ENCODE data around the gene DOK4.

DOK4 gene

GRCh38 chr16:57485091-57485915, 990 bp downstream of the DOK4 start:
- no peak overlapping the region for H3K23ac ChIP-seq (ENCODE audit: low read length in 2 of 2)
- DNase-seq: no peak
- 44% methylated on average over 14 of the region's 14 CpGs for WGBS

GRCh38 chr16:57484515-57485005, 1.7 kb downstream of the DOK4 start:
- H3K23ac ChIP-seq (ENCODE audit: low read length in 2 of 2): no peak overlapping the region
- no peak overlapping the region for H3K9ac ChIP-seq (ENCODE audit: low read length)
- H3K4ac ChIP-seq (ENCODE audit: low read depth in 1 of 2, low read length in 2 of 2): no peak overlapping the region
- 65% methylated on average over 8 of the region's 8 CpGs for WGBS
- no peaks in the 10 kb centered on the region for H3K27me3 ChIP-seq (ENCODE audit: control insufficient read depth in 1 of 2, insufficient read depth in 1 of 2, low read length in 2 of 2)
- H2BK12ac ChIP-seq (ENCODE audit: low read length in 2 of 2): no peak overlapping the region
- peaks cover 20% of the 10 kb centered on the region for H3K79me1 ChIP-seq (replicated peaks; ENCODE audit: low read length, poor library complexity, severe bottlenecking)
- peak overlapping the region; percentile 12 for H2AK5ac ChIP-seq (ENCODE audit: low read length, severe bottlenecking)
- H3K14ac ChIP-seq (ENCODE audit: low read length in 2 of 2): no peak overlapping the region
- H3K4me2 ChIP-seq (ENCODE audit: low read length, poor library complexity, severe bottlenecking): no peak overlapping the region
- no peak overlapping the region for H4K91ac ChIP-seq (ENCODE audit: low read length)
- H2AFZ ChIP-seq (ENCODE audit: low read depth, low read length): no peak overlapping the region
- no peak overlapping the region for H2BK5ac ChIP-seq (ENCODE audit: low read depth, low read length, poor library complexity, severe bottlenecking)
- DNase-seq: no peak
- no peaks in the 10 kb centered on the region for H3K9me3 ChIP-seq (ENCODE audit: control insufficient read depth, low read length)
- H3K18ac ChIP-seq (ENCODE audit: low read depth in 1 of 2, low read length in 2 of 2): no peak overlapping the region
- peaks cover 0 to 5% of the 10 kb centered on the region in 2 experiments for H3K36me3 ChIP-seq (ENCODE audit: control insufficient read depth in 1 of 2, insufficient read depth in 2 of 2, low read depth in 1 of 2, low read length in 2 of 2)
- H3K27ac ChIP-seq (ENCODE audit: low read length, poor library complexity, severe bottlenecking): no peak overlapping the region
- no peak overlapping the region for H3K4me3 ChIP-seq (ENCODE audit: insufficient read depth in 1 of 2, low read depth in 1 of 2, low read length in 2 of 2)
- H3K4me1 ChIP-seq (ENCODE audit: control insufficient read depth, insufficient read depth, low read depth, low read length): peaks cover 41% of the 10 kb centered on the region
- no peak overlapping the region for H2BK15ac ChIP-seq (ENCODE audit: low read depth, poor library complexity, severe bottlenecking)
- no peak overlapping the region for H4K8ac ChIP-seq (ENCODE audit: low read length)
- no peak overlapping the region for H2BK120ac ChIP-seq (ENCODE audit: low read depth, low read length)

More at GRCh38 chr16:57485091-57485915, 990 bp downstream of the DOK4 start:
- Histone ChIP-seq H2BK5ac (ENCODE audit: low read depth, low read length, poor library complexity, severe bottlenecking) (no peak overlapping the region), H3K14ac (ENCODE audit: low read length in 2 of 2) (peak overlapping the region in 1 of 2 experiments; percentile 85), H3K27me3 (ENCODE audit: control insufficient read depth in 1 of 2, insufficient read depth in 1 of 2, low read length in 2 of 2) (no peaks in the 10 kb centered on the region), H3K36me3 (ENCODE audit: control insufficient read depth in 1 of 2, insufficient read depth in 2 of 2, low read depth in 1 of 2, low read length in 2 of 2) (peaks cover 0 to 5% of the 10 kb centered on the region in 2 experiments), H3K27ac (ENCODE audit: low read length, poor library complexity, severe bottlenecking) (no peak overlapping the region), H2AFZ (ENCODE audit: low read depth, low read length) (peak overlapping the region; percentile 46), H3K79me1 (replicated peaks; ENCODE audit: low read length, poor library complexity, severe bottlenecking) (peaks cover 20% of the 10 kb centered on the region), H3K9ac (ENCODE audit: low read length) (peak overlapping the region; percentile 89), H2BK12ac (ENCODE audit: low read length in 2 of 2) (peak overlapping the region in 1 of 2 experiments; percentile 12), H2AK5ac (ENCODE audit: low read length, severe bottlenecking) (peak overlapping the region; percentile 12), H3K4me2 (ENCODE audit: low read length, poor library complexity, severe bottlenecking) (peak overlapping the region; percentile 83), H4K91ac (ENCODE audit: low read length) (peak overlapping the region; percentile 14), H3K18ac (ENCODE audit: low read depth in 1 of 2, low read length in 2 of 2) (peak overlapping the region; percentile 23 to 62), H2BK15ac (ENCODE audit: low read depth, poor library complexity, severe bottlenecking) (peak overlapping the region; percentile 55), H3K4me1 (ENCODE audit: control insufficient read depth, insufficient read depth, low read depth, low read length) (peaks cover 35% of the 10 kb centered on the region), H2BK120ac (ENCODE audit: low read depth, low read length) (no peak overlapping the region), H3K4ac (ENCODE audit: low read depth in 1 of 2, low read length in 2 of 2) (peak overlapping the region in 1 of 2 experiments; percentile 29), H3K9me3 (ENCODE audit: control insufficient read depth, low read length) (no peaks in the 10 kb centered on the region), H3K4me3 (ENCODE audit: insufficient read depth in 1 of 2, low read depth in 1 of 2, low read length in 2 of 2) (peak overlapping the region; percentile 66 to 87), H4K8ac (ENCODE audit: low read length) (peak overlapping the region; percentile 59)

GRCh38 chr16:57483725-57484514, 2.4 kb downstream of the DOK4 start:
- Histone ChIP-seq H3K9me3 (ENCODE audit: control insufficient read depth, low read length) (no peaks in the 10 kb centered on the region), H3K36me3 (ENCODE audit: control insufficient read depth in 1 of 2, insufficient read depth in 2 of 2, low read depth in 1 of 2, low read length in 2 of 2) (peaks cover 0 to 9% of the 10 kb centered on the region in 2 experiments), H3K23ac (ENCODE audit: low read length in 2 of 2) (no peak overlapping the region), H3K4me1 (ENCODE audit: control insufficient read depth, insufficient read depth, low read depth, low read length) (peaks cover 47% of the 10 kb centered on the region), H3K27me3 (ENCODE audit: control insufficient read depth in 1 of 2, insufficient read depth in 1 of 2, low read length in 2 of 2) (no peaks in the 10 kb centered on the region), H2BK15ac (ENCODE audit: low read depth, poor library complexity, severe bottlenecking) (peak overlapping the region; percentile 12), H2BK5ac (ENCODE audit: low read depth, low read length, poor library complexity, severe bottlenecking) (no peak overlapping the region), H3K14ac (ENCODE audit: low read length in 2 of 2) (no peak overlapping the region), H4K91ac (ENCODE audit: low read length) (no peak overlapping the region), H2BK120ac (ENCODE audit: low read depth, low read length) (no peak overlapping the region), H3K4me2 (ENCODE audit: low read length, poor library complexity, severe bottlenecking) (no peak overlapping the region), H3K27ac (ENCODE audit: low read length, poor library complexity, severe bottlenecking) (no peak overlapping the region), H3K18ac (ENCODE audit: low read depth in 1 of 2, low read length in 2 of 2) (no peak overlapping the region), H2BK12ac (ENCODE audit: low read length in 2 of 2) (no peak overlapping the region), H2AFZ (ENCODE audit: low read depth, low read length) (no peak overlapping the region), H3K4me3 (ENCODE audit: insufficient read depth in 1 of 2, low read depth in 1 of 2, low read length in 2 of 2) (no peak overlapping the region), H3K4ac (ENCODE audit: low read depth in 1 of 2, low read length in 2 of 2) (no peak overlapping the region), H3K9ac (ENCODE audit: low read length) (no peak overlapping the region), H2AK5ac (ENCODE audit: low read length, severe bottlenecking) (no peak overlapping the region), H4K8ac (ENCODE audit: low read length) (peak overlapping the region; percentile 50), H3K79me1 (replicated peaks; ENCODE audit: low read length, poor library complexity, severe bottlenecking) (peaks cover 25% of the 10 kb centered on the region)
- DNase-seq: no peak
- 58% methylated on average over 18 of the region's 19 CpGs for WGBS
